ENCODE data around the gene CKAP5.

Gene CKAP5

DNA sequence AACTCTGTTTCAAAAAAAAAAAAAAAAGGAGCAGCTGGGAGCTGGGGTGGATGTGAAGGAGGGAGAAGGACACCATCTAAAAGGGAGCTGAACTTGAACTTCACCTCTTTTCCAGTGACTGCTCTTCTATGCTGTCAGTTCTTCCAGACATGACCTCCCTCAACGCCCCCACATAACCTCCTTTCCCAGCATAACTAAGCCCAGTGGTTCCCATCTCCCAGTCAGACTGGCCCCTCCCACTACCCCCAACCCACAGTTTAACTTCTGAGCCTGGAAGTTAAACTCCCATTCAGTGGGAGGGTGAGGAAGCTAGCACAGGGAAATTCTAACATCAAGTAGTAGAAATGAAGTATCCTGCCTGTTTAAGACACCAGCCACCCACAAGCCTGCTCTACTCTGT is 147.5 kb downstream of the CKAP5 start:
- no peak for DNase-seq (ENCODE audit: low read depth in 2 of 2)

DNA sequence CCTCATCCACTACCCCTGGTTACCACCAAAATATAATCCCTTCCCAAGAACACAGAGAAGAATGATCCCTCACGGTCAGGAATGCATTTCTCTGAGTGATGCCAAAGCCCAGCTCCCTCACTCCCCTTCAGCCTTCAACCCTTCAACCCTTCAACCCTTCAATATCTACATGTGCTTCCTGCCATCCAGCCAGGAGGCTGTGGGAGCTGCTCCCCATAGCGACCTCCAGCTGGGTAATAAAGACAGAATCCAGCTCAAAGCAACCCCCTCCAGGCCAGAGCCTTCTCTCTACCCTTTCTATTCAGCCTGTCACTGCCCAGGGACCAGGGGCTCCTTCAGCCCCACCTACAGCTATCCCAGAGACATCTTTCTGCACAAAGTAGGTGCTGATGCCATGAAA is 148.4 kb downstream of the CKAP5 start:
- no peak for DNase-seq (ENCODE audit: low read depth in 2 of 2)

DNA sequence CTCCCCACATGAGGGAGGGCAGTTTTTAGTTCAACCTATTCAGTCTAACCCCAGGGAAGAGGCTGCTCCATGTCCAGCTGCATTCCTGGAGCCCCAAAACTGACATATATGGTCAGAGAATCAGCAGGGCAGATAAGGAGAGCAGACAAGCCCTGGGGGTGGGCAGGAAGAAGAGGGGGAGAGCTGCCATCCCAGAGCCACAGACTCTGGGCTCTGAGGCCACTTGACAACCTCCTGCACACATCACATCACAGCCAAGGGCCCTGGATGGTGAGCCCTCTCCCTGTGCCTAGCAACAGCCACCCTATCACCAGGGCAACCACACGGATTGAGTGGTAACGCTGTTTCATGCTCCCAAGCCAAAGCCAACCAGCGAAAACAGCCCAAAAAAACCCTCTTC is 148.8 kb downstream of the CKAP5 start:
- no peak for DNase-seq (ENCODE audit: low read depth in 2 of 2)

DNA sequence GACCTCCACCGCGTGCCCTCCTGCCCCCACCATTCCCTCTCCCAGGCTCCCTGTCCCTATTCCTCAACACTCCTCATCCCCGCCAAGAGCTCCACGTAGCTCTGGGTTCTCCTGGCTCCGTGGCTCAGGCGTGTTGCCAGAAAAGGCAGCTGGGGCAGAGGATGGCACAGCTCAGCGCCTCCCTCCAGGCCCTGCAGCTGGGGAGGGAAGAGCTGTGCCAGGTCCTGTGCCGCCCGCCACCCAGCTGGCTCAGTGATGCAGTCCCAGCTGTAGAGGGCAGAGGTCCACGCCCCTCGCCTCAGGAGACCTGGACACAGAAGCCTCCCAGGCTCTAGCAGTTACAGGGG is 149.9 kb downstream of the CKAP5 start:
- no peak for DNase-seq (ENCODE audit: low read depth in 2 of 2)

DNA sequence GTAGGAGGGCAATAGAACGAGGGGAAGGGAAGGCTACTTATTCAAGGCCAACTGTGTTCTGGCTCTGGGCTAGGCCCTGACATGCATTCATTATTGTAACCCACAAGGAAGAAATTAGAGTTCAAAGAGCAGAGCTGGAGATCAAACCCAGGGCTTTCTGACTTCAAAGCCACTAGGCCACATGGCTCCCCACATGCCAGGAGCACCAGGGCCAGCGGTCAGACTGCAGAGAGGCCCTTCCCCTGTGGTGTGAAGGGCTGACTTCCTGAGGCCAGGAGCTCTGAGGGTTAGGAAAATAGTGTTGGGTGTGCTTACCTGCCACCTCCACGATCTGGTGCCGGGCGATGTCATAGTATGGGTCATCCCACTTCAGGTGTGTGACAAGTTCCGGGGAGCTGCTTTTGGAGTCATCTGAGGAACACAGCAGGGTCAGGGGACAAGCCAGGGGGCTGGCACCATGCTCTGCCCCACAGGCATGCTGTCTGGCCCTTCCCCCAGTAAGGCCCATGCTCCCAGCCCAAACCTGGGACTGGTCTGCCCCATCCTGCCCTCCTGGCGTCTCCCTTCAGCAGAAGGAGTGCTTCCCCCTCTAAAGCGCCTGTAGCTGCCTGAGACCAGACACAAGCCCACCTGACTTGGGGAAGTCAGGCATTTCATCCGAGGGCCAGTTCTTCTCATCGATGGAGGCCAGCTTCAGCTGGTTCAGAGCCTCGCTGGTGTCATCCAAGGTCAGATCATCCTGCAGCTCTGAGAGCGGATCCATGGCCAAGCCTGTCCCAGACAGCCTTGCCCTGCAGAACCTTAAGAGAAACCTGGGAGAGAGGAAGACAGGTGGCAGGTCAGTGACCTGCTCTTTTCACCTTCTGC is 150.5 kb downstream of the CKAP5 start:
- no peak for DNase-seq (ENCODE audit: low read depth in 2 of 2)

DNA sequence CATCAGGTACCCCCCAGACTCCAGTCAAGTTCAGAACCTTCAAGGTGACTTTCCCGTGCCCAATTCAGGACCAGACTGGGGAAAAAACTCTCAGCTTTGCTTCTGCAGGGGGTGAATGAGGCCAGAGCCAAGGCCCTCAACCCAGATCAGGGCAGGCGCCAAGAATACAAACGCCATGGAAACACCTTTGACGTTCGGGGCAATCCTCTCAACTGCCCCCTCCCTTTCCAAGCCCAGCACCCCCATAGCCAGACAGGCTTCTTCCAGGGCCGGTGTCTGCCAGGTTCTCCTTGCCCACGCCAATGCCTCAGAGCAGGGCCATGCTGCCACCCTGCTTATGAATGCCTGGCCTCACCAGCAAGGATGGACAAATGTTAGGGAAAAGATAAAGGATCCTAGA is 151.5 kb downstream of the CKAP5 start:
- no peak for DNase-seq (ENCODE audit: low read depth in 2 of 2)

DNA sequence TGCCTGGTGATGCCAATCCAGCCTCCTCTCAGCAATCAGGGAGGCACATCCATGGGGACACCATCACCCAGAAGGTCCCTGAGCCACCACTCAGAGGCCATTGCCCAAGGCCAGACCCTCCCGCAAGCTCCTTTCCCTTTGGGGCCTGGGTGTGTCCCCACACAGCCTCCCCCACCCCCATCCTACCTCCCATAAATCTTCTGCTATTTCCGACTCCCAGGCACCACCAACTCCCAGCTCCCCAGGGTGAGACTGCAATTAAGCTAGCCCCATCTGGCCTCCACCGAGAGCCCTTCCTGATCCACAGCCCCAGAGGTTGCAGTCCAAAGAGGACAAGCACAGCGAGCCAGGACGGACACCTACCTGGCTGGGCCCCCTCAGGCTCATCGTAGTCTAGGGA is 152.0 kb downstream of the CKAP5 start:
- DNase-seq (ENCODE audit: low read depth in 2 of 2) = no peak

DNA sequence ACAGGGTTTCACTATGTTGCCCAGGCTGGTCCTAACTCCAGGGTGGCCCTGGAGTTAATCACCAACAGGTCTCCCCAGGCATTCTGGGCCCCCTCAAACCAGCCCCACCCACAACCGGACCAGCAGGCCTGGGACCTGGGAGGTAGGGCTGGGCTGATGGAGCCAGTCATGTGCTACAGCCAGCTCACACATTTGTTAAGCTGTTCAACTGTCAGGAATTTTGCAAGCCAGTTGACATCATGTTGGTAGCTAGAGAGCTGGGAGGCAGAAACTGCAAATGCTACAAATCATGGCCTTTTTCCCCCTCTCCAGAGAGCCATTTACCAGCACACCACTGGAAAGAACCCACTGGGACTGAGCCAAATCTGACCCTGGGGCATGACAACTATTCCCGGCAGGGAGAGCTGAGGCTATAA is 152.5 kb downstream of the CKAP5 start:
- DNase-seq (ENCODE audit: low read depth in 2 of 2) = no peak

Measured in fibroblast of skin of left biceps (primary cell).